Fibroblast of the conjunctiva (primary cell): Measurements from ENCODE around the gene GLS.
"Not testable (repeated sequence)": the region's sequence is repeated elsewhere in the genome, so short reads cannot be mapped to it uniquely, and the experiment has no call there.

Experiments
- DNase-seq: peaks from one replicate; pipeline ENCODE4 v3.0.0-alpha.2; 2010; ENCODE audit warnings: low read depth

GLS gene

GRCh38 chr2:190856985-190857384, 23.6 kb upstream of the GLS start:
- DNase-seq = no peak

GRCh38 chr2:190858817-190859216, 21.8 kb upstream of the GLS start:
- no peak for DNase-seq

GRCh38 chr2:190859347-190860297, 21.0 kb upstream of the GLS start:
- no peak for DNase-seq

GRCh38 chr2:190860985-190861680, 19.5 kb upstream of the GLS start:
- DNase-seq = no peak

GRCh38 chr2:190862128-190862527, 18.5 kb upstream of the GLS start:
- DNase-seq = not testable (repeated sequence)

GRCh38 chr2:190862571-190862991, 18.0 kb upstream of the GLS start:
- DNase-seq = no peak

GRCh38 chr2:190863946-190864345, 16.7 kb upstream of the GLS start:
- DNase-seq = no peak

- no peak for DNase-seq
These were observed 16.2 kb upstream of the GLS start for GRCh38 chr2:190864375-190864774.

GRCh38 chr2:190867212-190867611, 13.4 kb upstream of the GLS start:
- peak; percentile 55 for DNase-seq

- no peak for DNase-seq
These were observed 12.8 kb upstream of the GLS start for GRCh38 chr2:190867832-190868231.

- DNase-seq = no peak
These were observed 10.9 kb upstream of the GLS start for GRCh38 chr2:190869721-190870120.

- not testable (repeated sequence) for DNase-seq
These were observed 7.2 kb upstream of the GLS start for GRCh38 chr2:190873451-190873850.

- no peak for DNase-seq
These were observed 4.7 kb upstream of the GLS start for GRCh38 chr2:190875891-190876290.

- no peak for DNase-seq
These were observed 4.0 kb upstream of the GLS start for GRCh38 chr2:190876631-190877030.

- DNase-seq = no peak
These were observed 3.2 kb upstream of the GLS start for GRCh38 chr2:190877436-190877835.

- DNase-seq = no peak
These were observed 895 bp upstream of the GLS start for GRCh38 chr2:190879474-190880377.

GRCh38 chr2:190881084-190881597, 520 bp downstream of the GLS start:
- DNase-seq = no peak

GRCh38 chr2:190881598-190882410, 1.2 kb downstream of the GLS start:
- peak; percentile 45 for DNase-seq

GRCh38 chr2:190882411-190882766, 1.8 kb downstream of the GLS start:
- no peak for DNase-seq

GRCh38 chr2:190882856-190883582, 2.4 kb downstream of the GLS start:
- DNase-seq = no peak
